ENCODE data around the gene VAV2.
"Not testable (repeated sequence)": the region's sequence is repeated elsewhere in the genome, so short reads cannot be mapped to it uniquely, and the experiment has no call there.

The VAV2 gene

GRCh38 chr9:133768371-133768858, 223.7 kb downstream of the VAV2 start:
- DNase-seq (ENCODE audit: low read depth), result no peak
- no peak for TF ChIP-seq CTCF (IDR thresholded peaks at IDR 0.05; ENCODE audit: low read depth, low read length, missing control alignments)
- H3K4me3 ChIP-seq (ENCODE audit: low read depth, low read length), result no peak overlapping the region

- TF ChIP-seq CTCF (IDR thresholded peaks at IDR 0.05; ENCODE audit: low read depth, low read length, missing control alignments), result no peak
- DNase-seq (ENCODE audit: low read depth), result no peak
- H3K4me3 ChIP-seq (ENCODE audit: low read depth, low read length), result no peak overlapping the region
Observed at GRCh38 chr9:133767625-133768024, 224.5 kb downstream of the VAV2 start.

GRCh38 chr9:133767008-133767407, 225.1 kb downstream of the VAV2 start:
- TF ChIP-seq CTCF (IDR thresholded peaks at IDR 0.05; ENCODE audit: low read depth, low read length, missing control alignments), result no peak
- H3K4me3 ChIP-seq (ENCODE audit: low read depth, low read length), result no peak overlapping the region
- DNase-seq (ENCODE audit: low read depth), result no peak

DNA sequence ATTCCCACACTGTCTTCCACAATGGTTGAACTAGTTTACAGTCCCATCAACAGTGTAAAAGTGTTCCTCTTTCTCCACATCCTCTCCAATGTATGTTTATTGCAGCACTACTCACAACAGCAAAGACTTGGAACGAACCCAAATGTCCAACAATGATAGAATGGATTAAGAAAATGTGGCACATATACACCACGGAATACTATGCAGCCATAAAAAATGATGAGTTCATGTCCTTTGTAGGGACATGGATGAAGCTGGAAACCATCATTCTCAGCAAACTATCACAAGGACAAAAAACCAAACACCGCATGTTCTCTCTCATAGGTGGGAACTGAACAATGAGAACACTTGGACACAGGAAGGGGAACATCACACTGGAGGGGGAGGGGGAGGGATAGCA, 225.9 kb downstream of the VAV2 start:
- not testable (repeated sequence) for H3K4me3 ChIP-seq (ENCODE audit: low read depth, low read length); DNase-seq (ENCODE audit: low read depth)

- no peak overlapping the region for H3K4me3 ChIP-seq (ENCODE audit: low read depth, low read length)
- no peak for TF ChIP-seq CTCF (IDR thresholded peaks at IDR 0.05; ENCODE audit: low read depth, low read length, missing control alignments)
- DNase-seq (ENCODE audit: low read depth), result no peak
Observed at GRCh38 chr9:133763272-133764183, 228.6 kb downstream of the VAV2 start.

- no peak for DNase-seq (ENCODE audit: low read depth)
- TF ChIP-seq CTCF (IDR thresholded peaks at IDR 0.05; ENCODE audit: low read depth, low read length, missing control alignments), result no peak
Observed at GRCh38 chr9:133762488-133763271, 229.4 kb downstream of the VAV2 start.

DNA sequence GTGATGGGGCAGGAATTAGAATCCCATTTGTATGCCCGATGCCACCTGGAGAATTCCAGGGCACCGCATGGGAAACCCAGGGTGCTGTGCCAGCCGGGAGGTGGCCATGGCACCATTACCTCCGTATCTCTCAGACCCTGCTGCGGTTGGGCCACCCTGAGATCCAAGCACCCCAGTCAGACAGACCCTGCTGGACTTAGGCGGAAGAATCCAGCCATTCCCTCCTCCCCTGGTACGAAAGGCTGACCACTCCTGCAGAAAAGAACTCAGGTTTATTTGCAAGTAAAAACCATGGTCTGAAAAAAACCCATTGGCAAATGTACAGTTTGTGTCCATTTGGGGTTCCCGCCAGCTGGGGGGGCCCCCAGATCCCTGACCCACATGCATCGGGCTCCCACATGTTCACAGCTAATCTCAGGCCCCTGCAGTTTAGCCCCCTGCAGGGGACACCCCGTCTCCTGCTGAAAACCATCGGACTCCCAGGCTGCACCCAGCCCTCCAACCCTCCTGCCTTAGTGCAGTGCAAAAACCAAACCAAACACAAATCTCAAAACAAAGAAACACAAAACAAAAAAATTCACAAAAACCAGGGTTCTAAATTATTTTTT, 230.4 kb downstream of the VAV2 start:
- H3K4me3 ChIP-seq (ENCODE audit: low read depth, low read length), result no peak overlapping the region
- TF ChIP-seq CTCF (IDR thresholded peaks at IDR 0.05; ENCODE audit: low read depth, low read length, missing control alignments), result no peak
- DNase-seq (ENCODE audit: low read depth), result no peak

More at GRCh38 chr9:133762488-133763271, 229.4 kb downstream of the VAV2 start:
- no peak overlapping the region for H3K4me3 ChIP-seq (ENCODE audit: low read depth, low read length)
